IMR-90 (cell line): Measurements from ENCODE around the gene ADAMTSL4. TPM values are rescaled to one million over a fixed set of nuclear protein-coding genes. Genes with fewer than 3 reads are reported as not detected.

Source experiments
- ATAC-seq: fragments of 200-7000 bp; cut with Tn5 transposase; 2 replicates; pipeline ENCODE4 v1.9.1; 2020; ENCODE audit warnings: low read depth, mild to moderate bottlenecking, moderate library complexity
- BruUV-seq: library from RNA; stranded (reverse); fragments of 400-500 nt; replicated peaks from 2 replicates; lab custom pipeline; 2021; lab: Mats Ljungman, UMichigan
- CTCF ChIA-PET: fragments of 300-600 bp; formaldehyde crosslinking; extraction: SDS; loops from one replicate; lab custom pipeline; 2021; ENCODE audit warnings: antibody characterized with exemption; lab: Yijun Ruan, JAX
- POLR2A ChIA-PET: fragments of 300-600 bp; sonication (Branson Sonifier 250); formaldehyde crosslinking; loops from one replicate; lab custom pipeline; 2022; ENCODE audit warnings: antibody characterized with exemption; ENCODE audit not compliant: unreplicated experiment; lab: Charles Lee
- DNase-seq: peaks from one replicate; pipeline ENCODE4 v3.0.0; 2013
- H2AFZ ChIP-seq: replicated peaks from 2 replicates; pipeline ENCODE3; 2013; ENCODE audit warnings: low read length, mild to moderate bottlenecking; ENCODE audit not compliant: poor library complexity
- H2AK5ac ChIP-seq: 2 replicates; pipeline ENCODE4 v1.6.1; 2013; ENCODE audit warnings: low read depth, low read length, inconsistent platforms
- H2AK9ac ChIP-seq: replicated peaks from 2 replicates; pipeline ENCODE3; 2013; ENCODE audit warnings: mild to moderate bottlenecking, low read depth, low read length, moderate library complexity; ENCODE audit not compliant: poor library complexity
- H2BK120ac ChIP-seq: 2 replicates; pipeline ENCODE4 v1.6.1; 2013; ENCODE audit warnings: low read depth, low read length, inconsistent platforms
- H2BK15ac ChIP-seq: 3 replicates; pipeline ENCODE4 v1.6.1; 2013; ENCODE audit warnings: low read depth, low read length, inconsistent platforms
- H2BK20ac ChIP-seq: 2 replicates; pipeline ENCODE4 v1.6.1; 2013; ENCODE audit warnings: low read depth, mild to moderate bottlenecking, inconsistent platforms, low read length, moderate library complexity
- H2BK5ac ChIP-seq: 2 replicates; pipeline ENCODE4 v1.6.1; 2013; ENCODE audit warnings: mild to moderate bottlenecking, low read depth, low read length, inconsistent platforms; ENCODE audit not compliant: poor library complexity, severe bottlenecking
- H3K14ac ChIP-seq: replicated peaks from 2 replicates; pipeline ENCODE4 v1.6.1; 2013; ENCODE audit warnings: low read depth, low read length, inconsistent platforms
- H3K18ac ChIP-seq: 2 replicates; pipeline ENCODE4 v1.6.1; 2013; ENCODE audit warnings: low read depth, low read length, control low read depth
- H3K23ac ChIP-seq: 2 replicates; pipeline ENCODE4 v1.6.1; 2013; ENCODE audit warnings: low read depth, low read length, inconsistent platforms
- H3K27ac ChIP-seq: 2 replicates; pipeline ENCODE4 v1.5.1; 2013; ENCODE audit warnings: mild to moderate bottlenecking, control low read depth, low read length; ENCODE audit not compliant: insufficient read depth
- H3K27me3 ChIP-seq: 2 replicates; pipeline ENCODE4 v1.6.1; 2013; ENCODE audit warnings: low read length; ENCODE audit not compliant: control insufficient read depth, insufficient read depth
- H3K36me3 ChIP-seq: 2 replicates; pipeline ENCODE4 v1.6.1; 2013; ENCODE audit warnings: low read length, mixed read lengths; ENCODE audit not compliant: control insufficient read depth, insufficient read depth
- H3K4ac ChIP-seq: 2 replicates; pipeline ENCODE4 v1.6.1; 2013; ENCODE audit warnings: low read depth, low read length, inconsistent platforms
- H3K4me1 ChIP-seq: 2 replicates; pipeline ENCODE4 v1.6.1; 2013; ENCODE audit warnings: low read length, mixed read lengths; ENCODE audit not compliant: control insufficient read depth, insufficient read depth
- H3K4me2 ChIP-seq: 2 replicates; pipeline ENCODE4 v1.6.1; 2013; ENCODE audit warnings: low read depth, mild to moderate bottlenecking, control low read depth, low read length, moderate library complexity
- H3K4me3 ChIP-seq: 2 replicates; pipeline ENCODE4 v1.5.1; 2013; ENCODE audit warnings: low read depth, mild to moderate bottlenecking, control low read depth, low read length, moderate library complexity; ENCODE audit not compliant: insufficient read depth
- H3K56ac ChIP-seq: 2 replicates; pipeline ENCODE4 v1.6.1; 2013; ENCODE audit warnings: low read length, inconsistent platforms; ENCODE audit not compliant: insufficient read depth; ENCODE audit errors: extremely low read depth
- H3K79me1 ChIP-seq, 2 experiments: 2 replicates each; pipeline ENCODE4 v1.6.1; 2013; ENCODE audit warnings: low read length in 2 of 2, inconsistent platforms in 1 of 2, low read depth in 1 of 2
- H3K9ac ChIP-seq: 2 replicates; pipeline ENCODE4 v1.6.1; 2013; ENCODE audit warnings: low read depth, low read length, control low read depth
- H3K9me1 ChIP-seq: 2 replicates; pipeline ENCODE4 v1.6.1; 2013; ENCODE audit warnings: low read length, inconsistent platforms; ENCODE audit not compliant: insufficient read depth
- H3K9me3 ChIP-seq: 2 replicates; pipeline ENCODE4 v1.6.1; 2013; ENCODE audit warnings: low read length; ENCODE audit not compliant: control insufficient read depth, insufficient read depth
- H4K20me1 ChIP-seq: 2 replicates; pipeline ENCODE4 v1.6.1; 2013; ENCODE audit warnings: low read length, inconsistent platforms; ENCODE audit not compliant: insufficient read depth
- H4K5ac ChIP-seq: 2 replicates; pipeline ENCODE4 v1.6.1; 2013; ENCODE audit warnings: mild to moderate bottlenecking, low read depth, low read length, control low read depth
- H4K8ac ChIP-seq, 2 experiments: 2 replicates each; pipeline ENCODE4 v1.6.1; 2013; ENCODE audit warnings: low read depth in 2 of 2, low read length in 2 of 2, control low read depth in 1 of 2, inconsistent platforms in 1 of 2
- H4K91ac ChIP-seq: 2 replicates; pipeline ENCODE4 v1.6.1; 2013; ENCODE audit warnings: low read depth, low read length, inconsistent platforms; ENCODE audit not compliant: insufficient read depth
- CTCF ChIP-seq: conservative IDR thresholded peaks from 2 replicates; pipeline ENCODE4 v1.5.1; 2012; ENCODE audit warnings: mild to moderate bottlenecking, low read depth, low read length, improper control_type of control experiment
- MAFK ChIP-seq: IDR thresholded peaks from 2 replicates; pipeline ENCODE4 v1.6.1; 2012; ENCODE audit warnings: low read depth, low read length, improper control_type of control experiment
- MXI1 ChIP-seq: IDR thresholded peaks from 2 replicates; pipeline ENCODE4 v1.6.1; 2012; ENCODE audit warnings: low read depth, mild to moderate bottlenecking, low read length, moderate library complexity, borderline replicate concordance
- POLR2A ChIP-seq: IDR thresholded peaks from 2 replicates; pipeline ENCODE4 v1.6.1; 2012; ENCODE audit warnings: mild to moderate bottlenecking, low read depth, low read length
- WGBS, 2 experiments: methylation state at CpG; one replicate each; pipeline versions ENCODE4 v1.1.5 to v1.1.7; 2013; ENCODE audit warnings: missing lambda C conversion rate in 2 of 2; ENCODE audit not compliant: insufficient read length in 1 of 2; ENCODE audit errors: extremely low coverage in 2 of 2; 5-methylcytosine and 5-hydroxymethylcytosine counted together
- dilution Hi-C: fragments of 300-500 bp; cut with HindIII; formaldehyde crosslinking; loops from one replicate; pipeline ENCODE4 v1.14.3; 2018; ENCODE audit warnings: low sequenced_read_pairs; ENCODE audit not compliant: unreplicated experiment
- in situ Hi-C: fragments of 300-500 bp; cut with MboI; formaldehyde crosslinking; loops from 3 replicates; pipeline ENCODE4 v1.14.3; 2019; ENCODE audit warnings: low sequenced_read_pairs, inconsistent platforms, mixed read lengths
- intact Hi-C: fragments of 100-400 bp; cut with micrococcal nuclease; formaldehyde crosslinking; loops from 2 replicates; pipeline ENCODE4 v1.10.0; 2022
- polyA plus RNA-seq, 3 experiments: library from polyadenylated mRNA; depleted of rRNA; stranded (reverse); fragments of >200 nt; gene quantifications; 2 replicates each; pipeline ENCODE4 v1.2.3, GENCODE V29; 2012; ENCODE audit warnings: low replicate concordance in 1 of 3
- total RNA-seq: library from RNA; depleted of rRNA; stranded (reverse); fragments of >200 nt; gene quantifications from 2 replicates; pipeline ENCODE4 v1.2.3, GENCODE V29; 2012

Gene ADAMTSL4
- total and polyA plus RNA-seq, 2 of the 4 experiments (the other 2 are of a cell fraction) = 0.54 to 12.2 TPM

GRCh38 chr1:150575518-150576366, 26.5 kb downstream of the ADAMTSL4 start (continued):
- no peak for TF ChIP-seq MXI1
- no peak for TF ChIP-seq MAFK
- peak; percentile 44 for TF ChIP-seq POLR2A

- CTCF ChIA-PET = interaction anchor here (3.4 kb wide), 1 partner anchor 44 kb away, joined by 8 read pairs; no protein-coding TSS in a partner anchor
- Histone ChIP-seq H3K27me3 (no peaks in the 10 kb centered on the region), H3K9me1 (peaks cover 6% of the 10 kb centered on the region; the same call in 1 of the 2 replicates), H2AFZ (no peak overlapping the region), H2BK20ac (no peak overlapping the region), H2AK9ac (no peak overlapping the region), H2BK15ac (no peak overlapping the region), H2AK5ac (no peak overlapping the region), H3K36me3 (peaks cover 53% of the 10 kb centered on the region), H3K56ac (no peak overlapping the region), H3K4ac (no peak overlapping the region), H3K4me1 (peaks cover 12% of the 10 kb centered on the region), H2BK120ac (no peak overlapping the region), H4K5ac (no peak overlapping the region), H3K23ac (no peak overlapping the region), H3K9ac (peak overlapping the region; percentile 88; the same call in 1 of the 2 replicates), H4K20me1 (peaks cover 80% of the 10 kb centered on the region), H3K9me3 (no peaks in the 10 kb centered on the region), H2BK5ac (peak overlapping the region; percentile 46), H3K14ac (peak overlapping the region; percentile 53; the same call in 1 of the 2 replicates), H3K79me1 (peaks cover 8 to 24% of the 10 kb centered on the region in 2 experiments), H3K4me3 (peak overlapping the region; percentile 93), H3K4me2 (peak overlapping the region; percentile 99), H3K18ac (no peak overlapping the region), H3K27ac (no peak overlapping the region), H4K91ac (no peak overlapping the region), H4K8ac (no peak overlapping the region)
- dilution Hi-C loops = no loop called here
- no TSS peak for BruUV-seq
- no peak for ATAC-seq
- WGBS, 2 experiments = no CpG with 5 or more reads among the region's 4 CpGs
- peak; percentile 27; the same call in 1 of the 2 replicates for TF ChIP-seq POLR2A
- TF ChIP-seq CTCF = no peak
- DNase-seq = no peak
- POLR2A ChIA-PET = interaction anchor here (0.6 to 1.7 kb wide), 4 partner anchors 15 to 47 kb away, joined by 3 to 4 read pairs (median 4); no protein-coding TSS in a partner anchor
- in situ Hi-C loops = loop anchor here (5.0 kb wide), 1 partner anchor 36 kb away; no protein-coding TSS in a partner anchor
- intact Hi-C loops = no loop called here
These were observed 27.1 kb downstream of the ADAMTSL4 start for GRCh38 chr1:150576367-150576711.
